ENCODE results near the gene ZNF595. TPM values are rescaled to one million over a fixed set of nuclear protein-coding genes. Genes with fewer than 3 reads are reported as not detected.
"Not testable (repeated sequence)": the region's sequence is repeated elsewhere in the genome, so short reads cannot be mapped to it uniquely, and the experiment has no call there.

ZNF595 gene
- polyA plus RNA-seq (2011; rRNA removed), result 1.5 and 3.0 TPM in 2 replicates
- 6.5 and 7.9 TPM in 2 replicates for polyA minus RNA-seq (2011; rRNA and poly(A)+ RNA removed)

GRCh38 chr4:52804-53479, at the start of gene ZNF595:
Gene ZNF595, plus strand, starts transcription at chr4:53321. Its CDS starts 168 bp downstream, at chr4:53489.
- CTCF ChIA-PET, result interaction anchor here (1.3 kb wide), 1 partner anchor 10 kb away, joined by 3 read pairs; no protein-coding TSS in a partner anchor
- H3K27me3 ChIP-seq (ENCODE audit: control insufficient read depth, insufficient read depth, low read length); DNase-seq (ENCODE audit: low read depth); POLR2A ChIA-PET; H3K36me3 ChIP-seq (ENCODE audit: control insufficient read depth, insufficient read depth, low read length): not testable (repeated sequence)
- peak within 1 kb of the TSS; percentile 33 for H3K4me3 ChIP-seq (ENCODE audit: low read depth, low read length)

GRCh38 chr4:9937-10870, 42.9 kb upstream of the ZNF595 start:
- H3K36me3 ChIP-seq (ENCODE audit: control insufficient read depth, insufficient read depth, low read length); DNase-seq (ENCODE audit: low read depth); POLR2A ChIA-PET; H3K4me3 ChIP-seq (ENCODE audit: low read depth, low read length); H3K27me3 ChIP-seq (ENCODE audit: control insufficient read depth, insufficient read depth, low read length); CTCF ChIA-PET: not testable (repeated sequence)

GRCh38 chr4:11095-11815, 41.9 kb upstream of the ZNF595 start:
- H3K27me3 ChIP-seq (ENCODE audit: control insufficient read depth, insufficient read depth, low read length); H3K36me3 ChIP-seq (ENCODE audit: control insufficient read depth, insufficient read depth, low read length); DNase-seq (ENCODE audit: low read depth); H3K4me3 ChIP-seq (ENCODE audit: low read depth, low read length); CTCF ChIA-PET; POLR2A ChIA-PET: not testable (repeated sequence)

- H3K4me3 ChIP-seq (ENCODE audit: low read depth, low read length); H3K27me3 ChIP-seq (ENCODE audit: control insufficient read depth, insufficient read depth, low read length); DNase-seq (ENCODE audit: low read depth); POLR2A ChIA-PET; CTCF ChIA-PET; H3K36me3 ChIP-seq (ENCODE audit: control insufficient read depth, insufficient read depth, low read length): not testable (repeated sequence)
Observed at GRCh38 chr4:11816-12417, 41.2 kb upstream of the ZNF595 start.

GRCh38 chr4:18128-18527, 35.0 kb upstream of the ZNF595 start:
- H3K27me3 ChIP-seq (ENCODE audit: control insufficient read depth, insufficient read depth, low read length); H3K4me3 ChIP-seq (ENCODE audit: low read depth, low read length); H3K36me3 ChIP-seq (ENCODE audit: control insufficient read depth, insufficient read depth, low read length); POLR2A ChIA-PET; CTCF ChIA-PET; DNase-seq (ENCODE audit: low read depth): not testable (repeated sequence)

GRCh38 chr4:18589-18988, 34.5 kb upstream of the ZNF595 start:
- H3K4me3 ChIP-seq (ENCODE audit: low read depth, low read length); POLR2A ChIA-PET; H3K36me3 ChIP-seq (ENCODE audit: control insufficient read depth, insufficient read depth, low read length); DNase-seq (ENCODE audit: low read depth); H3K27me3 ChIP-seq (ENCODE audit: control insufficient read depth, insufficient read depth, low read length); CTCF ChIA-PET: not testable (repeated sequence)

- H3K4me3 ChIP-seq (ENCODE audit: low read depth, low read length); CTCF ChIA-PET; DNase-seq (ENCODE audit: low read depth); H3K27me3 ChIP-seq (ENCODE audit: control insufficient read depth, insufficient read depth, low read length); POLR2A ChIA-PET; H3K36me3 ChIP-seq (ENCODE audit: control insufficient read depth, insufficient read depth, low read length): not testable (repeated sequence)
Observed at GRCh38 chr4:22882-23281, 30.2 kb upstream of the ZNF595 start.

- H3K36me3 ChIP-seq (ENCODE audit: control insufficient read depth, insufficient read depth, low read length); H3K27me3 ChIP-seq (ENCODE audit: control insufficient read depth, insufficient read depth, low read length); CTCF ChIA-PET; DNase-seq (ENCODE audit: low read depth); H3K4me3 ChIP-seq (ENCODE audit: low read depth, low read length); POLR2A ChIA-PET: not testable (repeated sequence)
Observed at GRCh38 chr4:24359-24758, 28.8 kb upstream of the ZNF595 start.

GRCh38 chr4:27501-27900, 25.6 kb upstream of the ZNF595 start:
- POLR2A ChIA-PET; H3K4me3 ChIP-seq (ENCODE audit: low read depth, low read length); H3K36me3 ChIP-seq (ENCODE audit: control insufficient read depth, insufficient read depth, low read length); DNase-seq (ENCODE audit: low read depth); H3K27me3 ChIP-seq (ENCODE audit: control insufficient read depth, insufficient read depth, low read length): not testable (repeated sequence)
- CTCF ChIA-PET, result interaction anchor here (1.4 kb wide), 1 partner anchor 16 kb away, joined by 3 read pairs; no protein-coding TSS in a partner anchor

- CTCF ChIA-PET, result interaction anchor here (1.4 kb wide), 1 partner anchor 14 kb away, joined by 3 read pairs; no protein-coding TSS in a partner anchor
- POLR2A ChIA-PET; H3K27me3 ChIP-seq (ENCODE audit: control insufficient read depth, insufficient read depth, low read length); H3K4me3 ChIP-seq (ENCODE audit: low read depth, low read length); H3K36me3 ChIP-seq (ENCODE audit: control insufficient read depth, insufficient read depth, low read length); DNase-seq (ENCODE audit: low read depth): not testable (repeated sequence)
Observed at GRCh38 chr4:28767-29542, 24.2 kb upstream of the ZNF595 start.

GRCh38 chr4:33314-33713, 19.8 kb upstream of the ZNF595 start:
- H3K4me3 ChIP-seq (ENCODE audit: low read depth, low read length); H3K36me3 ChIP-seq (ENCODE audit: control insufficient read depth, insufficient read depth, low read length); DNase-seq (ENCODE audit: low read depth); H3K27me3 ChIP-seq (ENCODE audit: control insufficient read depth, insufficient read depth, low read length); POLR2A ChIA-PET; CTCF ChIA-PET: not testable (repeated sequence)

Data from BJ (cell line).